Epidermal melanocyte (primary cell): ENCODE measurements around the gene TADA2B.

Experiments
- DNase-seq: peaks from one replicate; pipeline ENCODE4 v3.0.0; 2011; ENCODE audit warnings: low spot score; ENCODE audit not compliant: insufficient read length

The TADA2B gene, protein sequence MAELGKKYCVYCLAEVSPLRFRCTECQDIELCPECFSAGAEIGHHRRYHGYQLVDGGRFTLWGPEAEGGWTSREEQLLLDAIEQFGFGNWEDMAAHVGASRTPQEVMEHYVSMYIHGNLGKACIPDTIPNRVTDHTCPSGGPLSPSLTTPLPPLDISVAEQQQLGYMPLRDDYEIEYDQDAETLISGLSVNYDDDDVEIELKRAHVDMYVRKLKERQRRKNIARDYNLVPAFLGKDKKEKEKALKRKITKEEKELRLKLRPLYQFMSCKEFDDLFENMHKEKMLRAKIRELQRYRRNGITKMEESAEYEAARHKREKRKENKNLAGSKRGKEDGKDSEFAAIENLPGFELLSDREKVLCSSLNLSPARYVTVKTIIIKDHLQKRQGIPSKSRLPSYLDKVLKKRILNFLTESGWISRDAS

DNA sequence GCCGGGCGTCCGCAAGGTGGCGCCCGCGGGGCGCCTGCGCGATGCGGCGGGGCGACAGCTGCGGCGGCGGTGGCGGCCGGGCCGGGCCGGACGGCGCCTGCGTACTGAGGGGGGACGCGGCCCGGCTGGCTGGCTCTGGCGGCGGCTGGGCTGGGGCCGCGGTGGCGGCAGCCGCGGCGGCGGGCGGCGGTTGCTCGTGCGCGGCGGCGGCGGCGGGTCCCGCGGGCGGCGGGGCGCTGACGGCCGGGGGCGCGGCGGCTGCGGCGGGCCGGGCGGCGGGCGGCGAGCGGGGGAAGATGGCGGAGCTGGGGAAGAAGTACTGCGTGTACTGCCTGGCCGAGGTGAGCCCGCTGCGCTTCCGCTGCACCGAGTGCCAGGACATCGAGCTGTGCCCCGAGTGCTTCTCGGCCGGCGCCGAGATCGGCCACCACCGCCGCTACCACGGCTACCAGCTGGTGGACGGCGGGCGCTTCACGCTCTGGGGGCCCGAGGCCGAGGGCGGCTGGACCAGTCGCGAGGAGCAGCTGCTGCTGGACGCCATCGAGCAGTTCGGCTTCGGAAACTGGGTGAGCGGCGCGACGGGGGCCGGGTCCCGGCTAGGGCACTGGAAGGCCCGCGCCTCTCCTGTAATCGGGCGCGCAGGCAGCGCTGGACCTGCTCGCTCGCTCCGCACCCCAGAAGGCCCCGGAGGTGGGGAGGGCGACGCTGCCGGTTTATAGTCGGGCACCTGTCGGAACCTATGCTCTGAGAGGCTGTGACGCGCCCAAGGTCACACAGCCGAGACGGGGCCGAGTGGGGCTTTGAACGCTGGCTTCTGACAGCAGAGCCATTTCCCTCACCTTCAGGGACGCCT, at the start of gene TADA2B:
Gene TADA2B, plus strand, starts transcription at position 89 of the 853 bp plus-strand sequence. Its CDS starts 208 bp downstream, at position 297.
- no peak for DNase-seq

DNA sequence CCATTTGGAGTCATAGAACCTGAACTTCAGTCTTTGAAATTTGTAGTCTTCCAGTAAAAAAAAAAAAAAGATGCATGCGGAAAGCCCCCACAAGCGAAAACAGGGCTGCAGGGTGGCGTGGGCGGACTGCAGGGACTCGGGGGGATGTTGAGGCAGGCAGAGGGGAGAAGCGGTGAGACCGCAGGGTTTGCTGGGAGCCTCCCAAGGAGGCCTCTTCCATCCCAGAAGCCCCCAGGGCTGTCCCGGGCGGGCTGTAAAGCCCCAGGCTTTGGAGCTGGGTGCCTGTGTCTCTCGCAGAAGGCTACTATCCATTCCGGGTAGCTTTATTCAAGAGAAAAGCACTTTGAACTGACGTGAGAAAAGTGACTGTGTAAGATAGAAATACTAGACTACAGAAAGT, 46.7 kb upstream of the TADA2B start:
- DNase-seq = no peak

DNA sequence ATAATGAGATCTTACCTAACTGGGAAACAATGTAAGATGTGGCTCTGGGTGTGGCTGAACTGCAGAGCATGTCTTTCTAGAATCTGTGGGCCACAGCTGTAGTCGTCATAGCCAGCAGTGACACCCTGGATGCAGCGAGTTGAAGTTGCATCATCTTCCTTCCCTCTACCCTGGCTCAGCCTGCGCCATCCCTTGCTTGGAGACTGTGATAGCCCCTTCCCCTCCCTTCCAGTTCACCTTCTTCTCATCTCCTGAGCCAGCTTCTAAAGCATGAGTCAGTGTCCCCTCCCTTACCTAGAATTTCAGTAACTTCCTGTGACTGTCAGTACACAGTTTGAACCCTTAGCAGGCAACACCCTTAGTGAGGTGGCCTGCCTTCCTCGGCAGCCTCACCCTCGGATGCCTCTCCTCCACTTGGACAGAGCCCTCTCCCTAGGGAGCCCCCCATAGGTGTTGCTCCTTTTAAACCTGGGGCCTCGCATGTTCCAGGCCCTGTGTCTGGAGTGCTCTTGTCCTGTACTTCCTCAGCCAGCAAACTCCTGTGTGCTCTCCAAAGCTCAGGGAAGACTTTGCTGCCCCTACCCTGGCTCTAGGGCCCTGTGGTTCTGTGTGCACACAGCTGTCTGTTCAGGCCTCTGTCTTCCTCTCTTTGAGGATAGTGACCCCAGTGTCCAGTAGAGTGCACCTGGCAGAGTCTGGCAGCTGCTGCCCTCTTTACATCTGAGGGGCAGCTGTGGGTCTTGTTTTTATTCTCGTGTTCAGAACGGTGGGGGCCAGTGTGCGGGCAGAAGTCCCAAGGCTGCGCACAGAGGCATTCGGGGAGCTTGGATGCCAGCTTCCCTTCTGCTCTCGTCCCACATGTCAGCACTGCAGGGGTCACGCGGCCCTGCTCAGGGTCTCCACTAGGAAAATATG, 43.7 kb upstream of the TADA2B start:
- DNase-seq = no peak

DNA sequence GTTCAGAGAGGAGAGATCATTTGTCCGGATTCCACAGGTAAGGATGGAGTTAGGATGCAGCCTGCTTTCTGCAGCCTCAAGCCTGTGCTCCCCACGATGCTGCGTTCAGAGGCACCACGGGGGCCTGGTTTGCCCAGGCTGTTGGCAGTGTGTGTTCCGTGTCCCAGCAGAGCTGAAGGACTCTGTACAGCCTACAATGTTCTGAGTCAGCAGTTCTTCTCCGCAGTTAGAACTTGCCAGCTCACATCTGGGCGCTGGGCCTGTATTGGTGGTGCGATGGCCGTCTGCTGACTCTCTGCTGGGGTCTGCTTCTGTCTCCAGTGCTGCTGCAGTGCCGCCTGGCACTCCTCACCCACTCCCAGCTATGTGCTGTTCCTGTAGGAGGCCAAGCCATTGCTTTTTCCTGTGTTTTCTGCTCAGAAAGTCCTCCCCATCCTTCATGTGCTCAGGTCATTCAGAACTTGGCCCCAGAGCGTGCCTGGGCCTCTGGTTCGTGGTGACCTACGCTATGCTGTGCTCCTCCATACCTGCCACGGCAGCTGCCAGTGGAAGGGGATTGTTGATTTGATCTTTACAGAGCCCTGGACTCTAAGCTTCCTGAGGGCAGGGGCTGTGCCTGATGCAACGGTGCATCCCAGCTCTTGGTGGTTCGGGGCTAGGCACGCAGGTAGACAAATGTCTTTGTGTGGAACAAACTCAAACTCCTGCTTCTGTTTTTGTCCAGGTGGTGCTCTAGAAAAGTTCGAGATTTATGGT, 42.6 kb upstream of the TADA2B start:
- no peak for DNase-seq

DNA sequence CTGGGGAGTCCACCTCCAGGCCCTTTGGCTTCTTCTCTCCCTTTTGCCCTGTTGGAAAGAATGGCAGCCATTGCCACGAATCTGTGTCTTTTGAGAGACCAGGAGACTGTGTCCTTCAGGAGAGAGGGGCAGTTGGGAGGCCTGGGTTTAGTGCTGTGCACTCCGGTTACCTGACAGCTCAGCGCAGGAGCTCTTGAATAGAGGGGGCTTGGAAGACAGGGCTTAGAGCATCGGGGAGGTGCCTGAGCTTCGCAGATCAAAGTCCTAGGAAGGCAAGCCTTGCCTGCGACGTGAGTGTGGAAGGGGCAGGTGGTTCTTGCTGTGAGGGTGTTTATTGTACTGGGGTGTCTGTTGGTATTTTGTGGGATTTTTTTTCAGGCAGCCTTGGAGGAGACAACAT, 41.9 kb upstream of the TADA2B start:
- no peak for DNase-seq

DNA sequence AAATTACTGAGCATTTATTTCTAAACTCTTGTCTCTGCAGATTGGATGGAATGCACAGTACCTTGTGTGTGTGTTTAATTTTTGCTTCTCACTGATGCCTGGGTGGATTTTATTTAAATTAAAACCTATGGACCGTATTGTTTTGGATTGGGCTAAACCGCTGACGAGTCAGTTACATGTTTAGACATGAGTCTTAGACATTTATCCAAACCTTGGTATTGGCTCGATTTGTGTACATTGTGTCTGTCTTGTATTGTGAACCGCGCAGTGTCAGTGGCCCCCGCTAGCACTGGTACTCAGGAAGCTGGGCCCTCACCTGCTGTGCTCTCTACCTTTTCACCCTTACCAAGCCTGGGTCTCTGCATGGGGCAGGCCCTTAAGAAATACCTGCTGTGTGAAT, 40.8 kb upstream of the TADA2B start:
- DNase-seq = no peak

DNA sequence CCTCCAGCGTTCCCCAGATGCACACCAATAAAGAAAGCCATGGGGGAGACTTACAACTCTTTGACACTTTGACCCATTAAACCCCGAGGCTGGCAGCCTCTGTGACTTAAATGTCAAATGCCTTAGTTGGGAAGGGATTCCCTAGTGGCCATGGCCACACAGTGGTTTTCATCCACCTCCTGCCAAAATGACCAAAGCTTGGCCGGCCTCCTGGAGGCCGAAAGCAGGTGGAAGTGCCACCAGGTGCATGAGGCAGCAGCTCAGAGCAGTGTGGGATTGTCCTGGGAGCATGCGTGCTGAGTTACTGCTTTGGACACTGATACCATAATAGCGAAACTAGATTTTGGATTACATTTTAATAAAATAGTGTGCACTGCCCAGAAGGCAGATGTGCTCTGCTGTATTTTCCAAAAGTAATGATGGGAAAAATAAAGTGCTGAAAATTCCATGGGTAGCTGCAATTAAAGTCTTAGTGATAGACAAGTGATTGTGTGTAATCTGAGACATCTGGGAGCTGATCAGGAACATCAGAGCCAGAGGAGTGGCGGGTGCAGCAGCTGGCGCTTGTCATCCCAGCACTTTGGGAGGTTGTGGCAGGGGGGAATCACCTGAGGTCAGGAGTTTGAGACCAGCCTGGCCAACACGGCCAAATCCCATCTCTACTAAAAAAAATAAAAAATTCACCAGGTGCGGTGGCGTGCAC, 39.8 kb upstream of the TADA2B start:
- DNase-seq = no peak

DNA sequence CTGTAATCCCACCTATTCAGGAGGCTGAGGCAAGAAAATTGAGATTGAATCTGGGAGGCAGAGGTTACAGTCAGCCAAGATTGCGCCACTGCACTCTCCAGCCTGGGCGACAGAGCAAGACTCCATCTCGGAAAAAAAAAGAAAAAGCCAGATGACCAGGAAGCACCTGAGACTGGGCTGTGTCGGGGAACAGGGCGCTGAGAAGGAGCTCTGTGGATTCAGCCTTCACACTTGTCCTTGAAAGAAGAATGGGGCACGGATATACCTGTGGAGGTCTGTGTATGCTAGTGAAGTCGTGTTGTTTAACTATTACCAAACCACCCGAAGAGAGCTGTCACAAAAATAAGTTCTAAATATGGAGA, 39.3 kb upstream of the TADA2B start:
- no peak for DNase-seq

DNA sequence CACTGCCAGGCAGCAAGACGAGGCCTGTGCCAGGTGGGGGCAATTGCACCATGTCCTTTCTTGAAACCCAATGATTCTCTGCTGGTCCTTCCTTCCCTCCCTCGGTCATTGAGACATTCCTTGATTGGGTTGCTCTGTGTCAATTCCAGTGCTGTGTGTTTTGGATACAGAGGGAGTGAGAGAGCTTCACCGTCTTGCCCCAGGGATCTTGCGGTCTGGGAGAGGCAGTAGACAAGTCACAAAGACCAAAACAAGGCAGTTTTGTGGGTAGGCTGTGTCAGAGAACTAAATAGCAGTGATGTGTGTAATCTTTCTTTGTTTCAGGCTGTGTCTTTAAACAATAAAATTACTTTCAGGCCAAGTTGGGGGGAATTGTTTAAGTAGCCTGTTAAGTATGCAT, 38.8 kb upstream of the TADA2B start:
- DNase-seq = peak; percentile 87

DNA sequence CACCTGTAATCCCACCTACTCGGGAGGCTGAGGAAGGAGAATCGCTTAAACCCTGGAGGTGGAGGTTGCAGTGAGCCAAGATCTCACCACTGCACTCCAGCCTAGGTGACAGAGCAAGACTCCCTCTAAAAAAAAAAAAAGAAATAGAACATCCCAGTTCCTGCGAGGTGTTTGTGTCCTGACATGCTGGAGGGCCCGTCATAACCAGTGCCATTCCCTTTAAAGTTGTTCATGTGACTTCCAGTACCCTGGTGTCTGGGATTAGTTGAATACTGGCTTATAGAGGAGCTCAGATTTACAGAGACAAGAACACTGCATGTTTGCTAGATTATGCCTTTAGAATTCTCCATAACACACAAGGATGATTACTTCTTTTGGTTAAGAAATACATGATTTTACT, 37.6 kb upstream of the TADA2B start:
- DNase-seq = no peak

DNA sequence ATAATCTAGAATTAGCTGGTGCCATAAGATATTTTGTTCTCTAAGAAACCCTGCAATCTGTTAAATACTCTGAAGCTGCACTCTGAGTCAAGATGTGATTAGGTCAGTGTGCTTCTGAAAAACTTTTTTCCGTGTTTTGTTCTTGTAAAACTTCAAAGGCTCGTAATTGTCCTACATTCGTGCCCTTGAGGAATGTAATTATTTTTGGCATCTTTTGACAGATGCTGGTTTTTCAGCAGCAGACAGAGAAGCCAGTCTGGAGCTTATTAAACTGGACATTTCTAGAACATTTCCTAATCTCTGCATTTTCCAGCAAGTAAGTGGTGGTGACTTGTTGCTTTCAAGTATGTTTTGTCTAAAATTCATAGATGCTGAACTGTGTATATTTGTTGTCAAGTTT, 36.8 kb upstream of the TADA2B start:
- DNase-seq = peak; percentile 62

DNA sequence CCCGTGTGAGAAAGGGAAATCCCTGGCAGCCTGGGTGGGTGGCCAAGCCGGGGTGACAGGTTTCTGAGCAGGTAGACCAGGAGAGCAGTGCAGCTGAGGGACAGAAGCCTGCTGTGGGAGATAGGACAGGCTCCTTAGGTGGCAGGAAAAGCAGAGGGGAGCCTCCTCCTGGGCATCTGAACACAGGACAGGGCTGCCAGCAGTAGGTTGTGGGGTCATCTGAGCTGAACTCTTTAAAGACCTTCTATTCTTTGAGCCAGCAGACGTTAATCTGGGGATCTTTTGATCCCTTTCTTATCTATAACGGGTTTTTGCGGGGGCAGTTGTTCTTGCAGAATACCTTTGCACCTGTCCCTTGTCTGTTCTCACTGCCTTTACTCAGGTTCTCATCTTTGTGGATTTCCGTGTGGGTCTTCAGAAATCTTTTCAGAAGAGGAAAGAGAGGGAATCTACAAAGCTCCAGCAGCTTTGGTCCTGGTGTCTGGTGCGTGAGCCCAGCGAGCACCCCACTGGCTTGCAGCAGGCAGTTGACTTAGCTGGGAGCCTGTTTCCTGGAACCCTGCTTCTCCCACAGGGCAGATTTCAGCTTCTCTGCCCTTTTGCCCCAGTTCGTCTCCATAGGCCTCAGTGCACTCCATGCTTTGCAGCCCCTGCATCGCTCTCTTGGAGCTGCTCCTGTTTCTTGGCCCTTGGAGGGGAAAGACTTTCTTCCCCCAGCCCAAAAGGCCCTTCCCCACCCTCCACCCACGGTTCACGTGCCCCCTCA, 35.8 kb upstream of the TADA2B start:
- no peak for DNase-seq

DNA sequence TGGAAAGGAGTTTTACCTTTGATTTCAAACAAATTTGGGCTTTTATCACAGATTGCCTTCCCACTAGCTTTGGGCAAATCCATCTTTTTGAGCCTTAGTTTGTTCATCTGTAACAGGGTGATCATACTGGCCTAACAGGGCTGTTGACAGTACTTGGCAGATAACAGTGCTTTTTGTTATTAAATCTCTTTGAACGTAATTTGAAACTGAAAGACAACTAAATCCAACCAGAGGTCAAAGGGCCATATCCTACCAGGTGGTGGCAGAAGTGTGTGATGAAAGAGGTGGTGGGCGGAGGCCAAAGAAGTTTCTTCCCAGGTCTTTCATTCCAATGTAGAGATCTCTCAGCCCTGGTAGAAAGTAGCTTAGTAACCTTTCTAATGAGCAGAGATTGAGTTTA, 35.2 kb upstream of the TADA2B start:
- DNase-seq = no peak

DNA sequence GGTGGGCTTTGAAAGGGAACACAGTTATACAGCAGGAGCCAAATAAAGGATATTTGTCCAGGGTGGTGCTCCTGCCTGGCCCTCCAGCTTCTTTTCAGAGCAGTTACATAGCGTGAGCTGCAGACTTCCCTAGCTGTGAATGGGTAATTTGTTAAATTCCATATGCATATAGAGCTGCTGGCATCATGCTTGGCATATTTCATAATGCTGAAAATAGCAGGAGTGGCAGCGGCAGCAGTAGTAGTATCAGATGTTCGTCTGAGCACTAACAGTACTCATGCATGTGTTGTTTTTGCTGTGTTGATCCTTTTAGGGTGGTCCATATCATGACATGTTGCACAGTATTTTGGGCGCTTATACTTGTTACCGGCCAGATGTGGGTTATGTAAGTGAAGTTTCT, 33.6 kb upstream of the TADA2B start:
- DNase-seq = no peak

DNA sequence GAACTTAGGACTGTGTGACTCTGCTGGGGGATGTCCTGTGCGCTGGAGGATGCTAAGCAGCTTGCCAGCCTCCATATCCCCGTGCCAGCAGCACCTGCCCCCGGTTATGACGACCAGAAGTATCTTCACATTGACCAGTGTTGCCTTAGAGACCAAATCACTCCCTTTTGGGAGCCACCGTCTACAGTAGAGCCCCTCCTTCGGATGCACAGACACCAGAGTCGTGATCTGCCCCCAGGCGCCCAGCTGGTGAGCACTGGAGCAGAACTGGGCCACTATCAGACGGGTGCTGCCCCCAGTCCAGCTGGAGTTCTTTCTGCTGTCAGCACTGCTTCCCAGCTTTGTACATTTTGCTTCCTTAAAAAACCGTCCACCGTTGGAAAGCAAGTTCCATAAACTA, 30.0 kb upstream of the TADA2B start:
- no peak for DNase-seq

DNA sequence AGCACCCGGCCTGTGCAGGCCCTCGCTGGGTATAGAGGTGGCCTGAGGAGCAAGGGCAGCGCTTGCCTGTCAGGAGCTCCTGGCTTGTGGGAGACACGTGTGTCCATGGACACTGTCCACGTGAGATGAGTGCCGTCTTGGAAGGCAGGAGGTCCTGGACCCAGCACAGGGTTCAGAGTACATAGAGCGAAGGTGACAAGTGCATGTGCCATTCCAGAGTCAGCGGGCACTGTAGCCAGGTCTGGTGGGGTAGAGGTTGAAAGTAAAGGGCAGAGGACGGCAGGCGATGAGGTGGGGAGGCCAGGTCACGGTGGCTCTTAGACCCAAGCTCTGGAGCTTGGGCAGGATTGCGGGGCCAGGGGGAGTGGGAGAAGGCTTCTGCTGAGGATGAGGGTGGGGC, 28.4 kb upstream of the TADA2B start:
- no peak for DNase-seq

DNA sequence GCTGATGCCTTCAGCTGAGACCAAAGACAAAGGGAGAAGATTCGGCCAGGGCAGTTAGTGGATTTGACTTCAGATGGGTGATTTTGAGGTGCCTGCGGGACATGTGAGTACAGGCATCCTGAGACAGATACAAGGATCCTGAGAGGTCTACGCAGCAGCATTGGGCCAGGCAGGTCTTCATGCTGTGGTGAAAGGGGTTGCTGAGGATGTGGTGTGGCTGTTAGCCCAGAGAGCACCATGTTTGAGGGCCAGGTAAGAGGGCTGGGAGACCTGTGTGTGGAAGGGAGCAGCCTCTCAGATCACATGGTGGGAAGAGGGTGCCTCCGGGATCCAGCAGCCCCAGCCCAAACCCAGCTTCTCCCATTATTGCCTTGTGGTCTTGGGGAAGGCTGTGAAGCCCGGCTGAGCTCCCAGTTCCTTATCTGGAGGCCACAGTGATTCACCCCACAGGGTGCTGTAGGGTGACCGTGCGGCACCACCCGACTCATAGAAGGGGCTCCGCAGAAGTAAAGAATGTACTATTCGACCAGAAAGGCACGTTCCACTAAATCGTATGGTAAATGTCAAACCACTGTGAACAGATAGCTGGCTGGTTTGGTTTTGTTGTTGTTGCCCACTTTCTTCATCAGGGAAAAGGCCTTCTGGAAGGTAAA, 27.7 kb upstream of the TADA2B start:
- DNase-seq = no peak

DNA sequence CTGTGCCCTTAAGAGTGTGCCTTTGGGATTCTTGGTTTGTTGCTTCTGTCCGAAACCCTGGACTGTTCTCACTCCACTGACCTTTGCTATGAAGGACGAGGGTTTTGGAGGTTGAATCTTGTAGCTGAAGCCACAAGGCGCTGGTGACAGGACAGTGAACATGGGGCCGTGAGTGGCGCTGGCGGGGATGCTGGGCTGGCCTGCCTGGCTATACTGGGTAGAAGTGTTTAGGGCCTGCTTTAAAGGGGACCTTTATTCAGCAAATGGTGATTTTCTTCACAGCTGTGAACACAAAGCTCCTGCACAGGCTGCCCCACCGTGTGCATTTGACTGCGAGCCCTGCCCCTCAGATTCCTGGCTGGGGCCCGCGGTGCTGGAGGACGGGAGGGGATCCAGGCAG, 27.1 kb upstream of the TADA2B start:
- DNase-seq = no peak

DNA sequence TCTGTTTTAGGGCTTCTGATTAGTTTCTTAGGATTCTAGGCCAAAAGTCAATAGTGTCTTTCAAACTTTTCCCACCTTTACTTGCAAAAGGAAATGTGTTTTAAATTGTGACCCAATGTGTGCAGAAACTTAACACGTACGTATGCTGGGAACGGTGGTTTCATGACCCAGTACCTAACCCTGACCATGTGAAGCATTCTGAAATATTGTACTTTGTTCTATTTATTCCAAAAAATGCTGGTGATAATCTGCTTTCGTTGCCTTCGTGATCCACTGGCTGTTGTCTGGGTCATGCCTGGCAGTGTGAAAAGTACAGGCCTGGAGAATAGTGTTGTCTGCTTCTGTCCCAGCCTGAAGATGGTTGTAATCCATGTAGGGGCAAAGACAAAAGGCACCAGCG, 26.7 kb upstream of the TADA2B start:
- DNase-seq = no peak
